HFFc6 (cell line): ENCODE measurements around the gene POU5F1. TPM values are rescaled to one million over a fixed set of nuclear protein-coding genes. Genes with fewer than 3 reads are reported as not detected.

ENCODE experiments used
- DNase-seq: peaks from one replicate; pipeline ENCODE4 v3.0.0-alpha.2; 2018
- H3K27ac Mint-ChIP-seq: 2 replicates; pipeline ENCODE4 v1.8.0; 2020; ENCODE audit warnings: mild to moderate bottlenecking, mixed read lengths
- H3K27me3 Mint-ChIP-seq: 2 replicates; pipeline ENCODE4 v1.8.0; 2021; ENCODE audit warnings: mild to moderate bottlenecking, moderate library complexity, mixed read lengths; ENCODE audit not compliant: insufficient read depth
- H3K36me3 Mint-ChIP-seq: 2 replicates; pipeline ENCODE4 v1.8.0; 2021; ENCODE audit warnings: low read depth, mixed read lengths
- H3K4me1 Mint-ChIP-seq: 2 replicates; pipeline ENCODE4 v1.8.0; 2020; ENCODE audit warnings: low read depth, mixed read lengths
- H3K4me3 Mint-ChIP-seq: 2 replicates; pipeline ENCODE4 v1.8.0; 2020; ENCODE audit warnings: mild to moderate bottlenecking, moderate library complexity, mixed read lengths
- H3K9me3 Mint-ChIP-seq: 2 replicates; pipeline ENCODE4 v1.8.0; 2020; ENCODE audit warnings: mild to moderate bottlenecking, mixed read lengths
- CTCF ChIP-seq: fragments of 200-600 bp; sonication (generic); IDR thresholded peaks from 2 replicates; pipeline ENCODE4 v1.5.0; 2021; ENCODE audit warnings: antibody characterized with exemption, mild to moderate bottlenecking
- total RNA-seq, 6 experiments: library from RNA; stranded (reverse); fragmentation: NEBNext Ultra II Directional; extraction: Animal tissue kit (Norgen Biotek cat#: 25700); gene quantifications; 2 replicates in 1 of 6; 3 replicates in 5 of 6; pipeline ENCODE4 v1.2.3, GENCODE V29; 2021

The POU5F1 gene
- total RNA-seq, 6 experiments from 2014 or later, result 0.17 to 0.63 (median 0.33) TPM

DNA sequence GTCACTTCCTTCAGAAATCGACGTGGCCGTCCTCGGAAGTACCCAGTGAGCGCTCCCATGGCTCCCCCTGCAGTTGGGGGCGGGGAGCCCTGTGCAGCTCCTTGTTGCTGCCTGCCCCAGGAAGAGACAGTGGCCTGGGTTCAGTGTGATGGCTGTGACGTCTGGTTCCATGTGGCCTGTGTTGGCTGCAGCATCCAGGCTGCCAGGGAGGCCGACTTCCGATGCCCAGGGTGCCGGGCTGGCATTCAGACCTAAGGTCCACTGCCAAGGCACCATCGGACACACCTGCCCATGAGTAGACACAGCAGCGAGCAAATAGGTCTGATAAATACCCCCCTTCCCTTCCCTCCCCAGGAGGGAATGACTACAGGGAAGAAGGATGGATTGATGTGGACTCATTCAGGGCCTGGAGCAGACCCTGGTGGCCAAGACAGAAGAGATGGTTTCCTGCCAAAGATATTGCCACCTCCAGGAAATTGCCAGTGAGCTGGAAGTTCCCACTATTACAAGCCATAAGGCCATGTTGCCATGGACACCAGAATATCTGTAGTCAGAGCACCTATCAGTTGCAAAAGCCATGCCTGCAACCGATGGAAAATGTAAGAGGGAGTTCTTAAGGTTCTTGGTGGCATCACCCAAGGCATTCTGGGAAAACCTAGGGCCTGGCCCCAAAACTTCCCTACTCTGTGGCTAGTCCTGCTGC lies 7.9 kb downstream of the POU5F1 start:
- Mint-ChIP-seq H3K36me3 (0 out of 2 replicates have a peak, but pooled peaks cover 6% of the 10 kb centered on the region), H3K4me1 (peaks cover 36% of the 10 kb centered on the region), H3K27ac (no peak overlapping the region), H3K27me3 (no peaks in the 10 kb centered on the region; the same call in 1 of the 2 replicates), H3K4me3 (no peak overlapping the region), H3K9me3 (no peaks in the 10 kb centered on the region)
- DNase-seq, result no peak
- no peak for TF ChIP-seq CTCF

- no peak overlapping the region for H3K4me3 Mint-ChIP-seq
- peaks cover 46% of the 10 kb centered on the region for H3K4me1 Mint-ChIP-seq
- no peak for TF ChIP-seq CTCF
- no peak for DNase-seq
- peaks cover 5% of the 10 kb centered on the region; the same call in 1 of the 2 replicates for H3K36me3 Mint-ChIP-seq
- no peaks in the 10 kb centered on the region; the same call in 1 of the 2 replicates for H3K27me3 Mint-ChIP-seq
- H3K27ac Mint-ChIP-seq, result no peak overlapping the region
- H3K9me3 Mint-ChIP-seq, result no peaks in the 10 kb centered on the region
Measured at GRCh38 chr6:31161216-31162126, 9.0 kb downstream of the POU5F1 start.

DNA sequence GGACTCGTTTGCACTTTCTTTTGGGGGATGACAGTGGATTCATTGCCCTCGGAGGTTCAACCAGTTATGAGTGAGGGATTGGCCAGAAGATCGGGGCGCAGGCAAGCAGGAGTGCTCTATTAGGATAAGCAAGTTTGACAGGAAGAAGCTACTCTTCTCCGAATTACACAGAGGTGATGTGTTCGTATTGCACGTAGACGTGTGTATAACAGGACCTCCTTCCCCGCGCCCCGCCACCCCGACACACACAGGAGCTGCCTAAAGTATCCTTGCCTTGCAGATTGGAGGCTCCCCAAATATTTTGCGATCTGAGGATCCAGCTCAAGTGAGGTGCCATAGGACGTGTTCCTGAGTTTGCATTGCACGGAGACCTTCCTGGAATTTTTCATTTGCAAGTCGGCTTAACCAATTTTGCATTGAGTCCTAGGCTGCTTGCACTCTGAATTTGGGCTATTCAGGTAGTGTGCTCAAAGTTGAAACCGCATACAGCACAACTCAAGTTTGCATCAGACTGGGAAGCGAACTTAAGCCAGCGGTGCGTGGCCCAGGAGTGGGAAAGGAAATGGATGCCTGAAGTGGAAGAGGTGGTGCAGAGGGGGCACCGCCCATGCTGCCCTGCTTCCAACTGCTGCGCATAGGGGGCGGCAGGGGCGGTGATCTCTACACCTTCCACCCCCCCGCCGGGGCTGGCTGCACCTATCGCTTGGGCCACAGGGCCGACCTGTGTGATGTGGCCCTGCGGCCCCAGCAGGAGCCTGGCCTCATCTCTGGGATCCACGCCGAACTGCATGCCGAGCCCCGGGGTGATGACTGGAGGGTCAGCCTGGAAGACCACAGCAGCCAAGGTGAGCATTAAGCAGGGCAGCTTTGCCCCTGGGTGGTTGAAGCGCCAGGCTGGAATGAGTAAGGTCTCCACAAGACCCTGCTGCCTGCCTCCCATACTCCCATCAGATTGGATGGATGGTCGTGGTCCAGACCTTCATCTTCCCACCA lies 11.3 kb downstream of the POU5F1 start:
- peak overlapping the region; percentile 98 for H3K4me3 Mint-ChIP-seq
- peak; percentile 46 for TF ChIP-seq CTCF
- peaks cover 46% of the 10 kb centered on the region for H3K4me1 Mint-ChIP-seq
- H3K27ac Mint-ChIP-seq, result peak overlapping the region; percentile 83
- H3K9me3 Mint-ChIP-seq, result no peaks in the 10 kb centered on the region
- DNase-seq, result no peak
- peaks cover 15% of the 10 kb centered on the region for H3K36me3 Mint-ChIP-seq
- H3K27me3 Mint-ChIP-seq, result peaks cover 1% of the 10 kb centered on the region; the same call in 1 of the 2 replicates

DNA sequence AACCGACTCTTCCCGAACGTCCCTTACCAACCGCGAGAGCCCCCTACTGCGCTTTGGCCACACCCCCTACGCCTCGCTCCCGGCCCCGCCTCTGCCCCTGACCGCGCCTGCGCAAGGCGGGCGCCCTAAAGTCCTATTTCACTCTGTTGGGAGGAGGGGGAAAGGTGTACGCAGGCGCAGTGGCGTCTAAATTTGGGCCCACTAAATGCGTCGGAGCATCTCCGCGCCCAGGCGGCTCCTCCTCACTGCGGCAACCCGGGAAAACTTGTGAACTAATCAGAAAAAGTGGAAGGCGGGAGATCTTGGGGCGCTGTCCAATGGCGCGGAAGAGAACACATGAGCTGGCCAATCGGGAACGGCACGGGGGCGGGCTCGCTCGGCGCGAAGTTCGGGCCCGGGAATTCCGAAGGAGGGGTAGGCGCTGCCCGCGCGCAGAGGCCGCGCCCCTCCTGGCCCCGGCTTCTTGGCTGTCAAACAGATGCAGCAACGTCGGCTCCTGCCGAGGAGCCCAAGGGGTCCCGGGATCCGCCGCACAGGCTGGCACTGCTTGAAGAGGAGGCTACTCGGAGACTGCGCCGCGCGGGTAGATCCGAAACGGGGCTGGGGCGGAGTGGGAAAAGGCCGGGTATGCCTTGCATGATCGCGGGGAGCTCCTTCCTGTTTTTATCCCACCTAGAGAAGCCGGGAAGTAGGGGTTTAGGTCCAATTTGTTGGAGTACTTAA lies 12.2 kb downstream of the POU5F1 start, which contains the start of gene TCF19:
TSS of gene TCF19 (plus strand) at position 450 of the 723 bp plus-strand sequence. CDS start 881 bp downstream, outside the sequence.
- Mint-ChIP-seq H3K4me3 (peak within 1 kb of the TSS; percentile 98), H3K9me3 (no peaks in the 10 kb centered on the region), H3K27me3 (peaks cover 1% of the 10 kb centered on the region; the same call in 1 of the 2 replicates), H3K4me1 (peaks cover 37% of the 10 kb centered on the region), H3K36me3 (peaks cover 14% of the 10 kb centered on the region), H3K27ac (peak within 1 kb of the TSS; percentile 83)
- TF ChIP-seq CTCF, result no peak
- peak; percentile 99 for DNase-seq
